KG1 (cell line): ENCODE data around the gene TRMT112.

Source experiments
- DNase-seq: peaks from one replicate; lab custom pipeline; 2025; lab: John Stamatoyannopoulos, UW

Gene TRMT112

DNA sequence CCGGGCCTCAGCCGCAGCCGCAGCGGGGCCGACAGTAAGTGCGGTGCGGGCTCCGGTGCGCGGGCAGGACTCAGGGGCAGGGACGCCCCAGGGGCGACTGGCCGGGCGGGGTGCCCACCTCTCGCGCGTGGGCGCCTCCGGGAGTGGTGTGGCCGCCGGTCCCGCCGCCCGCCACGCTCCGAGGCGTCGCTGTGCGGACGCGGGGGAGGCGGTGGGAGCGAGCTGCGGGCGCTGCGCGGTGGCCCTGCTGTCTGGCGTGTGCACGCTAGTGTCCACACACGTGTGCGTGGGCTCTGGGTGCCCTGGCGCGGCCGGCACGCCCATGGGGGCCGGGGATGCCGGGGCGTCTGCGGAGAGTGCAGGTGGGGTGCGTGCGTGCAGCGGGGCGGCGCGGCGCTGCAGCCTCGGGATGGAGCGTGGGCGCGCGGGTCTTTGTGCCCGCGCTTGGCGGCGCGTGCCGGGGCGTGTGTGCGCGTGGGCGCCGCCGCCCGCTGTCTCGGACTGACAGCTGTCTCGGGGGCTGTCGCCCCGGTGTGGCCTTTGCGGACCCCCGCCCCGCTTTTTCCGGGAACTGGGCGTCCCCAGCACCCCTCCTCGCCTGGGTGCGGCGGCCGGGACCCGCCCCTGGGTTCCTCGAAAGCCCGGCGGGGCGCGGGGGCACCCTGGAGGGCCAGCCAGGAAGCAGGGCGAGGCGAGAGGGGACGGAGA is 25.5 kb downstream of the TRMT112 start:
- no peak for DNase-seq

DNA sequence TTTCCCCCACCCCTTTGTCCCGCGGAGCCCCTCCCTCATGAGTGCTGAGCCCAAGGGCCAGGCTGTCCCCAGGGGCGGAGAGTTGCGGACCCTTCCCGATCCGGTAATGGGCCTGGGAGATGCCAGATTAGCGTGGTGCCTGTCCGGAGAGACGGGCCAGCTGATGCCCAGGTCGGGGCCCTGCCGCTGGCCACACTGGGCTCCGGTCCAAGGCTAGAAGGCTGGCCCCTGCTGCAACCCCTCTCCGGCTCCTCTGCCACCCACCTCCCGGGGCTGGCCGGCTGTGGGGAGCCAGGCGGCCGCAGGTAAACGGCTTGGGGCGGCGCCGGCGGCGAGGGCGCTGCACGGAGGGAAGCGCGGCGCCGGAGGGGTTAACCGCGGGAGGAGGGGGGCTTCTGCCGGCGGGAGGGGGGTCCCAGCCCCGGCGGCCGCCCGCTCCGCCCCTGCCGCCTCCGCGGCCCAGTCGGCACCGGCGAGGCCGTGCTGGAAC is 26.1 kb downstream of the TRMT112 start, which contains the start of gene KCNK4:
Gene KCNK4, plus strand, starts transcription at position 41 of the 490 bp plus-strand sequence. CDS start 1,717 bp downstream, outside the sequence.
- DNase-seq = no peak

DNA sequence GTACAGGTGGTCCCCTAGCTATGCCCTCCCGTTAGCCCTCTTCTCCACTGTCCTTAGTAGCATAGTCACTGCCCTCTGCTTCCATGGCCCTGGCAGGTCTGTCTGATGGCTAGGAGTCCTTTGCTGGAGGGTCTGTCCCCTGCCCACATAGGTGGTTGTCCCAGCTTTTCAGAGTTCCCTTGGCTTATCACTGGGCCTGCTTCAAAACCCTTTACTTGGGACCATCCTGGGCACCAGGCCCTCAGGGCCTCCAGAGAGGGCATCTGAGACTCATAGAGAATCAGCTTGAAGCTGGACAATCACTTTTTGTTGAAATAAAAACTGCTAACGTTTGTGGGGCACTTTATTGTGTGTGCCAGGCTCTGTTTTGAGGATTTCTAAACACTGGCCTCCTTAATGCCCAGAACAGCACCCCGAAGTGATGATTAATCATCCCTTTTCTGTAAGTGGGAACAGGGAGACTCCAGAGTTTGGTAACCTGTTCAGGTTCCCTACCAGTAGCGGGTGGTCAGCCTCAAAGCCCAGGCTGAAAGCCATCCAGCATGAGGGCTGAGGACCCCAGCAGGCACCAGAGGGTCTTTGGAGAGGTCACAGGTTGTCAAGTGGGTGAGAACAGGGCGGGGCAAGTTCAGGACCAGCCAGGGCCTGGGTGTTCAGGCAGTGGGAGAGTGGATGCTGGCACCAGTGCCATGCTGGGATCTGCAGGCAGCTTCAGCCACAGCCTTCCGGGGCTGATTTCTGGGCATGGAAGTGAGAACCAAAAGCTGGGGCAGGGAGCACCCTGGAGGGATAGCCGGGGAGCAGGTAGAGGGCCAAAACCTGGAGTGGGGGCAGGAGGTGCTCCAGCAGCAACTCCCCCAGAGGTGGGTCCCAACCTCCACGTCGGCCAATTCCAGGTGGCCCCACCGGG is 26.8 kb downstream of the TRMT112 start:
- DNase-seq = no peak

DNA sequence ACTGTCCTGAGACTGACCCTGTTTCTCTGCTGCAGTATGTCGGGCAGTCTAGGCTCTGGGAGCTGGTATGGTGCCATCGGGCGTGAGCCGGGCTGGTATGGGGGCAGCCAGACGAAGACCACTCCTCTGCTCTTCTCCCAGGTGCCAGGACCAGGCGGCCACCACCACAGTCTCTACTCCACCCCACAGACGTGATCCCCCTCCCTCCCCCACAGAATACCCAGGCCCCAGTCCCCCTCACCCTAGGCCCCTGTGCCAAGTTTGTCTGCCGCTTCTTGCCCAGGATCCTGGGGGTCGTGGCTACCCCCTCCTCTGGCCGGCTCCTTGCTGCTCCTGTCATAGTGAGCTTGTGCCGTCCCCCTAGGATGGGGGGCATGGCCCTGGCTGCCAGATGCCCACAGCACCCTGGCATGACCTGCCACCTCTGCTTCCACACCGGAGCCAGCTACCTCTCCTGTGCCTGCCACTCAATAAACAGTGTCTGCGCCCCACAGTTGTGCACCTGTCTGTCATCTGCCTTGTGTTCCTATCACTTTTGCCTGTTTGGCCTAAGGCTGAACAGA is 28.3 kb downstream of the TRMT112 start:
- DNase-seq = no peak

- no peak for DNase-seq
Observed at GRCh38 chr11:64288353-64288750, 29.0 kb downstream of the TRMT112 start.

GRCh38 chr11:64287676-64288352 is 29.5 kb downstream of the TRMT112 start:
- no peak for DNase-seq

- DNase-seq = no peak
Observed at GRCh38 chr11:64286801-64287159, 30.6 kb downstream of the TRMT112 start.

DNA sequence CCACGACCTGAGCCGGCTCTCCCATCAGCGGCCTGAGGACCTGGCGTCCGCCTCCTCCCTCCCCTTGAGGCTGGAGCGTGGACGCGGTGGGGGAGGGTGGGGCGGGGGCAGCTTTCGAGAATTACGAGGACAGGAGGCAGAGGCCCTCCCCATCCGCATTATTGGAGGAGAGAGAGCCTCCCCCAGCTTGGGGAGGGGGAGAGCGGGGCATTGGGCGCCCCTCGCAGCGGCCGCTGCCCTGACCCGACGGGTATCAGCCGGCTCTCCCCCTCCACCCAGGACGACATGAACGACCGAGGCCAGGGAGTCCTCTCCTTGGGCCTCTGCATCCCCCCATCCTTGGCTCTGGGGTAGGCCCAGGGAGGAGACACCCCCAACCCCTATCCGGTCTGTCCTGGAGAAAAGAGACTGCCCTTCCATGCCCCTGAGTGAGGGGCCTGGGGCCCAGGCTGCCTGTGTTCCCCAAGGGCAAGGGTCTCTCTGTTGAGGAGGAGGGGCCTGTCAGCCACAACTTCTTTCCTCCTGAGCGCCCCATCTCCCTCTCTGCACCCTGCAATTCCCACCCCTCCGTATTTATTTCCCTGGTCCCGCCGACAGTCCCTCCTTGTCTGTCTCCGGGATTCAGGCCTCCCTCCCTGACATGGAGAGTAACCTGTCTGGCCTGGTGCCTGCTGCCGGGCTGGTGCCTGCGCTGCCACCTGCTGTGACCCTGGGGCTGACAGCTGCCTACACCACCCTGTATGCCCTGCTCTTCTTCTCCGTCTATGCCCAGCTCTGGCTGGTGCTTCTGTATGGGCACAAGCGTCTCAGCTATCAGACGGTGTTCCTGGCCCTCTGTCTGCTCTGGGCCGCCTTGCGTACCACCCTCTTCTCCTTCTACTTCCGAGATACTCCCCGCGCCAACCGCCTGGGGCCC is 31.2 kb downstream of the TRMT112 start:
- peak; percentile 36 for DNase-seq

DNA sequence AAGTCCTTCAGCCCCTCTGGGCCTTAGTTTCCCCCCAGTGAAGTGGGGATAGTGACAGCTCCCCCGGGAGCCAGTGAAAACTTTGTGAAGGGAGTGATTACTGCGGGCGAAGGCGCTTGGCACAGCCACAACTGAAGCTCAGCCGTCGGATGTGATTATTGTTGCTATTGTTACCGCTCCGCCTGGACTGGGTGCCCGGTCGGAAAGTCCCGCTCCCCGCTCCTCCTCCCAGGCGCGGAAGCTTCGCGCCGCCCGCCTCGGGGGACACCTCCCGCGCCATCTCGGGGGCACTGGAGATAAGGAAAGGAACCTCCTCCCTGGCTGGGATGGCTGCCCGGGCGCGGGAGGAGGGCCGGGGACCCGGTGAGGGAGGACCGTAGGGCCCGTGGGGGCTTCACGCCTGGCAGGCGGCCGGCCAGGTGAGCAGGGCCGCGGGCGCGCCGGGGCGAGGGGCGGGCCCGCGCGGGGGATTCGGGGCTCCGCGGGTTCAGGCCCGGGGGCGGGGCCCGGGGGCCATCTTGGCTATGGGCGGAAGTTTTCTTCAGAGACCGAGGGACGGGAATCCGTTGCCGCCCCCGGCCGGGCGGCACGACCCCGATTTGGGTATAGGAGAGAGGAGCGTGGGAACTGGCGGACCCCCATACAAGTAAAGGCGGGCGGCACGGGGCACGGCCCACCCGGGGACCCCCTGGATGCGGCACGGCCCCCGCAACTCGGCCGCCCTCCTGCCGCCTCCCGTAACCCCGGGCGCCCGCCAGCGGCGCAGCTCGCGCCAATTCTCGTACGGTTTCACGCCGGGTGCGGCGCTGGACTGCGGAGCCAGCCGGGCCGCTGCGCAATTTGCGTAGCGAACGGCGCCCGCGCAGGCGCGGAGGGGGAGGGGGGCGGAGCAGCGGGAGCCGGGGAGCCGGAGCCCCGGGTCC is 32.1 kb downstream of the TRMT112 start, which contains the start of gene GPR137:
Gene GPR137, plus strand, starts transcription at position 887 of the 923 bp plus-strand sequence. CDS start 677 bp downstream, outside the sequence.
- peak; percentile 99 for DNase-seq

- DNase-seq = peak; percentile 97
Observed at GRCh38 chr11:64284048-64284961, 33.1 kb downstream of the TRMT112 start, which contains the start of gene BAD. TSS of gene BAD (minus strand) at chr11:64284665. CDS start at chr11:64284368, 297 bp downstream.

DNA sequence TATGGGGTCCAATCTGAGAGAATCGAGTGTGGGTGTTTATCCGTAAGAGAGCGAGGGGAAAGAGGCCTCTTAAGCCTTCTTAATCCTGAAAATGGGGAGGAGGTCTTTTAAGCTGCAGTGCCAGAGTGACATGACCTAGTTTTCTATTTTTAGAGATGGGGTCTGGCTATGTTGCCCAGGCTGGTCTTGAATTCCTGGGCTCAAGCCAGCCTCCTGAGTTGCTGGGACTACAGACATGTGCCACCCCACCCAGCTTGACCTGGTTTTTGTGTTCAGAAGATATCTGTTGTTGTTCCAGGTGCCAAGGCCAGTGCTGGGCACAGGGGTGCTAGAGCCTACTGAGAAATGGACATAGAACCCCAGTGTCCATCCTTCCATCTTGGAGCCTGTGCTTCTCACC is 34.3 kb downstream of the TRMT112 start:
- no peak for DNase-seq

DNA sequence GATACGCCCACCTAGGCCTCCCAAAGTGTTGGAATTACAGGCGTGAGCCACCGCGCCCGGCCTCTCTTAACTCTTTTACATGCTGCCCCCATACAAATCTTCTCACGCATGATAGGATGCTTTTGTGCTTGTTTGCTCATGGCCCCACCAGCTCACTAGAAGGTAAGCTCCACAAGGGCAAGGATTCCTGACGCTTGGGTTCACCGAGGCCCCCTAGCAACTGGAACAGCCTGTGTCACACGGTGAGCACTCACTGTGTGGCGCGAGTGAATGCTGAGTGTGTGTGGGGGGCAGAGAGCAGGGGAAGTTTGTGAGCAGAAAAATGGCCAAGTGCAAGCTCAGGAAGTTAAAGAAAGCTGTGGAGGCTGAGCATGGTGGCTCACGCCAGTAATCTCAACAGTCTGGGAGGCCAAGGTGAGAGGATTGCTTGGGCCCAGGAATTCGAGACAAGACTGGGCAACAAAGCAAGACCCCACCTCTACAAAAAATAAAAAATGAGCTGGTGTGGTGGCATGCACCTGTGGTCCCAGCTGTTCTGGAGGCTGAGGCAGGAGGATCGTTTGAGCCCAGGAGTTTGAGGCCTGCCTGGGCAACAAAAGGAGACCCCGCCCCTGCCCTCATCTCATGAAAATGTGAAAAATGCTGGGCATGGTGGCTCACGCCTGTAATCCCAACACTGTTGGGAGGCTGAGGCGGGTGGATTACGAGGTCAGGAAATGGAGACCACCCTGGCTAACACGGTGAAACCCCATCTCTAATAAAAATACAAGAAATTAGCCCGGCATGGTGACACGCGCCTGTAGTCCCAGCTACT is 35.2 kb downstream of the TRMT112 start:
- no peak for DNase-seq

- DNase-seq = no peak
Observed at GRCh38 chr11:64278576-64279190, 38.7 kb downstream of the TRMT112 start.

GRCh38 chr11:64276653-64277431 is 40.5 kb downstream of the TRMT112 start:
- no peak for DNase-seq

DNA sequence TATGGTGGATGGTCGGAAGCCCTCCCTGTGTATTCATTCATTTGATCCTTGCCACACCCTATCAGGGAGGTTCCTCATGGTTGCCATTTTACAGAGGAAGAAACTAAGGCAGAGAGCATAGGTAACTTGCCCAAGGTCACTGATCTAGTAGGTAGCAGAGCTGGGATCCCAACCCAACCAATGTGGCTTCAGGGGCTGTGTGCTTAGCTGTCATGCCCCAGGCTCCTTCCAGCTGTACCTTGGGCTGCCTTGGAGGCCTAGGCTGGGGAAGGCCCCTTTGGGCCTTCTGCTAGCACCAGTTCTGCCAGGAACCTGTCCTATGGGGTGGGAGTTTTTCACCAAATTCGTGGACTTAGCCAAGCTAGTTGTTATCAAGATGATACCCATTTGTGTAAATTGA is 41.5 kb downstream of the TRMT112 start:
- DNase-seq = no peak

GRCh38 chr11:64275031-64275800 is 42.1 kb downstream of the TRMT112 start:
- DNase-seq = no peak
